ENCODE measurements around the gene CYSTM1.
A peak's percentile ranks its signal among the peaks of the same experiment; 100 is the strongest.

CYSTM1 gene

GRCh38 chr5:140245341-140245740 is 70.4 kb downstream of the CYSTM1 start:
- no peak for TF ChIP-seq ESRRG (CRISPR knock-in tag; IDR thresholded peaks at IDR 0.05)
- TF ChIP-seq GLIS3 (CRISPR knock-in tag; IDR thresholded peaks at IDR 0.05): no peak
- no peak for TF ChIP-seq ZNF565 (CRISPR knock-in tag; conservative IDR thresholded peaks at IDR 0.05; ENCODE audit: low read depth)
- no peak for TF ChIP-seq ZFP30 (CRISPR knock-in tag; IDR thresholded peaks at IDR 0.05)
- no peak for TF ChIP-seq ARNTL (CRISPR knock-in tag; IDR thresholded peaks at IDR 0.05; ENCODE audit: borderline replicate concordance, low read depth)
- no peak for TF ChIP-seq CSRNP3 (CRISPR knock-in tag; IDR thresholded peaks at IDR 0.05)
- no peak for TF ChIP-seq ZC3H10 (CRISPR knock-in tag; IDR thresholded peaks at IDR 0.05)
- no peak for ATAC-seq

GRCh38 chr5:140245926-140246325 is 70.9 kb downstream of the CYSTM1 start:
- TF ChIP-seq PPARA (CRISPR knock-in tag; IDR thresholded peaks at IDR 0.05; ENCODE audit: borderline replicate concordance) (no peak), ARNTL (CRISPR knock-in tag; IDR thresholded peaks at IDR 0.05; ENCODE audit: borderline replicate concordance, low read depth) (no peak), BACH2 (CRISPR knock-in tag; IDR thresholded peaks at IDR 0.05; ENCODE audit: borderline replicate concordance) (no peak), ZNF70 (CRISPR knock-in tag; IDR thresholded peaks at IDR 0.05) (no peak), CSDC2 (CRISPR knock-in tag; IDR thresholded peaks at IDR 0.05) (no peak), OSR1 (CRISPR knock-in tag; IDR thresholded peaks at IDR 0.05) (no peak), POU6F1 (CRISPR knock-in tag; IDR thresholded peaks at IDR 0.05; ENCODE audit: borderline replicate concordance, low read depth) (no peak), TSHZ2 (CRISPR knock-in tag; IDR thresholded peaks at IDR 0.05) (no peak), ZNF565 (CRISPR knock-in tag; conservative IDR thresholded peaks at IDR 0.05; ENCODE audit: low read depth) (no peak), PATZ1 (CRISPR knock-in tag; IDR thresholded peaks at IDR 0.05; ENCODE audit: borderline replicate concordance) (no peak), ISL1 (CRISPR knock-in tag; IDR thresholded peaks at IDR 0.05) (no peak), CREB5 (CRISPR knock-in tag; IDR thresholded peaks at IDR 0.05; ENCODE audit: low read depth) (no peak), ZC3H10 (CRISPR knock-in tag; IDR thresholded peaks at IDR 0.05) (no peak), SNAI2 (CRISPR knock-in tag; IDR thresholded peaks at IDR 0.05) (no peak), ZNF8 (CRISPR knock-in tag; IDR thresholded peaks at IDR 0.05) (no peak), ESRRG (CRISPR knock-in tag; IDR thresholded peaks at IDR 0.05) (no peak), ZFP30 (CRISPR knock-in tag; IDR thresholded peaks at IDR 0.05) (no peak)
- no peak for ATAC-seq

GRCh38 chr5:140246378-140247122 is 71.6 kb downstream of the CYSTM1 start:
- peak; percentile 89 for ATAC-seq
- TF ChIP-seq ZNF565 (CRISPR knock-in tag; conservative IDR thresholded peaks at IDR 0.05; ENCODE audit: low read depth) (no peak), CREB5 (CRISPR knock-in tag; IDR thresholded peaks at IDR 0.05; ENCODE audit: low read depth) (no peak), TOX (CRISPR knock-in tag; IDR thresholded peaks at IDR 0.05; ENCODE audit: borderline replicate concordance) (no peak), ISL1 (CRISPR knock-in tag; IDR thresholded peaks at IDR 0.05) (peak; percentile 79), BACH2 (CRISPR knock-in tag; IDR thresholded peaks at IDR 0.05; ENCODE audit: borderline replicate concordance) (no peak), TCF4 (CRISPR knock-in tag; IDR thresholded peaks at IDR 0.05; ENCODE audit: borderline replicate concordance) (no peak), OSR1 (CRISPR knock-in tag; IDR thresholded peaks at IDR 0.05) (no peak), ZFP3 (CRISPR knock-in tag; IDR thresholded peaks at IDR 0.05) (peak; percentile 48; the same call in 1 of the 2 replicates), ZFP30 (CRISPR knock-in tag; IDR thresholded peaks at IDR 0.05) (no peak), SNAI2 (CRISPR knock-in tag; IDR thresholded peaks at IDR 0.05) (no peak), ZC3H10 (CRISPR knock-in tag; IDR thresholded peaks at IDR 0.05) (no peak), CSDC2 (CRISPR knock-in tag; IDR thresholded peaks at IDR 0.05) (peak; percentile 74; the same call in 1 of the 2 replicates), CSRNP3 (CRISPR knock-in tag; IDR thresholded peaks at IDR 0.05) (no peak)
